Esophagus squamous epithelium (tissue), 5 donors: ENCODE measurements around the gene NKD1. TPM values are rescaled to one million over a fixed set of nuclear protein-coding genes. Genes with fewer than 3 reads are reported as not detected.
"Not testable (repeated sequence)": the region's sequence is repeated elsewhere in the genome, so short reads cannot be mapped to it uniquely, and the experiment has no call there.

Source experiments
- DNase-seq: peaks from one replicate; lab custom pipeline; 2025; lab: John Stamatoyannopoulos, UW
- H3K27ac ChIP-seq, 4 donors: fragments of 200-600 bp; sonication (generic); one replicate each; pipeline ENCODE4 v1.5.1; 2016 to 2019; ENCODE audit warnings: mild to moderate bottlenecking in 1 of 4
- H3K27me3 ChIP-seq, 4 donors: fragments of 200-600 bp; sonication (generic); 1 replicate in 3 of 4; 2 replicates in 1 of 4; pipeline versions ENCODE4 v1.5.1 to v1.6.0; 2017 to 2021; ENCODE audit warnings: antibody characterized with exemption in 1 of 4
- H3K36me3 ChIP-seq, 3 donors: fragments of 200-600 bp; sonication (generic); one replicate each; pipeline ENCODE4 v1.5.1; 2016 to 2019
- H3K4me1 ChIP-seq, 3 donors: fragments of 200-600 bp; sonication (generic); one replicate each; pipeline ENCODE4 v1.5.1; 2017 to 2019
- H3K4me3 ChIP-seq, 4 donors: fragments of 200-600 bp; sonication (generic); 1 replicate in 3 of 4; 2 replicates in 1 of 4; pipeline ENCODE4 v1.5.1; 2016 to 2019; ENCODE audit warnings: mild to moderate bottlenecking in 2 of 4, moderate library complexity in 1 of 4
- H3K9me3 ChIP-seq, 3 donors: fragments of 200-600 bp; sonication (generic); one replicate each; pipeline ENCODE4 v1.5.1; 2016 to 2019
- CTCF ChIP-seq, 6 experiments: fragments of 450-650 bp in 4 of 6; fragments of 200-600 bp in 2 of 6; sonication (generic) in 2 of 6; IDR thresholded peaks; one replicate each; pipeline ENCODE4 v1.5.1; 2016 to 2019; ENCODE audit warnings: antibody characterized with exemption in 6 of 6, mild to moderate bottlenecking in 4 of 6, moderate library complexity in 4 of 6
- POLR2A ChIP-seq, 4 donors: fragments of 450-650 bp; IDR thresholded peaks; one replicate each; pipeline ENCODE4 v1.6.1; 2017; ENCODE audit warnings: antibody characterized with exemption in 4 of 4, mild to moderate bottlenecking in 4 of 4, moderate library complexity in 3 of 4
- WGBS, 2 donors: methylation state at CpG; one replicate each; pipeline ENCODE4 v1.1.5; 2018; 5-methylcytosine and 5-hydroxymethylcytosine counted together
- intact Hi-C: fragments of 100-400 bp; cut with DNase I; formaldehyde crosslinking; loops from one replicate; pipeline ENCODE4 v1.15.0; 2022
- total RNA-seq, 4 donors: library from RNA; depleted of rRNA; stranded (reverse); fragments of >200 nt; gene quantifications; one replicate each; pipeline ENCODE4 v1.1.0, GENCODE V29; 2016
- donor health status: DM: yes; HTN: yes; CAD: no.

NKD1 gene
- total RNA-seq, 4 donors from 2014 or later, result 1.1 to 10.5 (median 3.1) TPM

GRCh38 chr16:50534091-50534490 is 14.1 kb upstream of the NKD1 start:
- intact Hi-C loops, result no loop called here
- Histone ChIP-seq H3K9me3 (peaks cover 0 to 12% (median 4%) of the 10 kb centered on the region in 3 donors), H3K4me1 (peaks cover 0 to 12% (median 0%) of the 10 kb centered on the region in 3 donors), H3K27ac (no peak overlapping the region), H3K27me3 (peaks cover 0 to 13% (median 0%) of the 10 kb centered on the region in 4 donors), H3K36me3 (no peaks in the 10 kb centered on the region), H3K4me3 (no peak overlapping the region)
- 79 to 90% methylated on average over 3 to 4 of the region's 4 CpGs for WGBS, 2 donors
- TF ChIP-seq CTCF (IDR thresholded peaks at IDR 0.05) (no peak), POLR2A (IDR thresholded peaks at IDR 0.05) (no peak)
- DNase-seq, result no peak

GRCh38 chr16:50534556-50534955 is 13.6 kb upstream of the NKD1 start:
- peaks cover 0 to 13% (median 0%) of the 10 kb centered on the region in 4 donors for H3K27me3 ChIP-seq
- H3K9me3 ChIP-seq, result peaks cover 0 to 7% (median 0%) of the 10 kb centered on the region in 3 donors
- intact Hi-C loops, result no loop called here
- H3K4me1 ChIP-seq, result peaks cover 0 to 12% (median 0%) of the 10 kb centered on the region in 3 donors
- TF ChIP-seq CTCF (IDR thresholded peaks at IDR 0.05) (no peak), POLR2A (IDR thresholded peaks at IDR 0.05) (no peak)
- H3K27ac ChIP-seq, result no peak overlapping the region
- no peaks in the 10 kb centered on the region for H3K36me3 ChIP-seq
- 68 to 89% methylated on average over 6 of the region's 10 CpGs for WGBS, 2 donors
- H3K4me3 ChIP-seq, result no peak overlapping the region
- DNase-seq, result no peak

- DNase-seq, result no peak
- no peaks in the 10 kb centered on the region for H3K36me3 ChIP-seq
- peaks cover 0 to 13% (median 0%) of the 10 kb centered on the region in 4 donors for H3K27me3 ChIP-seq
- H3K9me3 ChIP-seq, result peaks cover 0 to 5% (median 0%) of the 10 kb centered on the region in 3 donors
- H3K4me1 ChIP-seq, result peaks cover 0 to 12% (median 0%) of the 10 kb centered on the region in 3 donors
- TF ChIP-seq POLR2A (IDR thresholded peaks at IDR 0.05), result no peak
- no peak for TF ChIP-seq CTCF (IDR thresholded peaks at IDR 0.05)
- H3K27ac ChIP-seq, result no peak overlapping the region
- intact Hi-C loops, result no loop called here
- WGBS, 2 donors, result 94 to 96% methylated on average over 2 of the region's 2 CpGs
- no peak overlapping the region for H3K4me3 ChIP-seq
These were observed 13.2 kb upstream of the NKD1 start for GRCh38 chr16:50534958-50535357.

- TF ChIP-seq POLR2A (IDR thresholded peaks at IDR 0.05) (no peak), CTCF (IDR thresholded peaks at IDR 0.05) (no peak)
- 81 to 84% methylated on average over 11 to 12 of the region's 12 CpGs for WGBS, 2 donors
- H3K27ac ChIP-seq, result no peak overlapping the region
- no peak for DNase-seq
- no peaks in the 10 kb centered on the region for H3K36me3 ChIP-seq
- H3K4me3 ChIP-seq, result no peak overlapping the region
- intact Hi-C loops, result no loop called here
- H3K27me3 ChIP-seq, result peaks cover 0 to 13% (median 0%) of the 10 kb centered on the region in 4 donors
- H3K4me1 ChIP-seq, result peaks cover 0 to 8% (median 0%) of the 10 kb centered on the region in 3 donors
- H3K9me3 ChIP-seq, result no peaks in the 10 kb centered on the region
These were observed 12.5 kb upstream of the NKD1 start for GRCh38 chr16:50535506-50536257.

GRCh38 chr16:50536258-50536645 is 11.9 kb upstream of the NKD1 start:
- H3K27ac ChIP-seq, intact Hi-C loops, H3K9me3 ChIP-seq, H3K36me3 ChIP-seq, H3K4me1 ChIP-seq, DNase-seq, H3K4me3 ChIP-seq: not testable (repeated sequence)
- 90 to 92% methylated on average over 7 of the region's 7 CpGs for WGBS, 2 donors
- H3K27me3 ChIP-seq, result peaks cover 0 to 13% (median 0%) of the 10 kb centered on the region in 4 donors
